ENCODE data around the gene TTC7B.

TTC7B gene

DNA sequence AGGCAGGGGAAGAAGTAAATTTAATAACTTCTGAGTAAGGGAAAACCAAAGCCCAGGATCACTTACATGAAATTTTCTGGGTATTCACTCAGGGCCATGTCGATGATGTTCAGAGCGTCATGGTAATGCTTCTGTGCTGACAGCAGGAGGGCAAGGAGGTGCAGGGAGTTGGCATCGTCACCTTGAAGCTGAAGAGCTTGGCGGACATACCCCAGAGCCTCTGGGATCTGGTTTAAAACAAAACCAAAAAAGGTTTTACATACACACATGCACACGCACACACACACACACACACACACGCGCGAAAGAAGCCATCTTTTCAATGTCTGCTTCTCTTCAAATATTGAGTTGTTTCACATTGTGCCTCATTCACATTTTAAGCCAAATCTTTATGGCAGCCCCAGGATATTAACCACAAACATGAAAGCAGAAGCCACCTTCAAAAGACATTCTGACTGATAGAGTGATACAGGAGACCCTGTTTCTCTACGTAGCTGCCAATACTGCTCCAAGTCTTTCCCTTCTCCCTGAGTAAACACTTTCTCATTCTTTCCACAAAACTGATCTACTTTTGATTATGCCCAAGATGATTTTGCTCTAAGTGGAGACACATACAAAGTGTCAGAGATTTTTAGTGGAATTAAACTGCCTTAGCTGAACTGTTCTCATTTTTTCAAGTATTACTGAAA is 172.1 kb downstream of the TTC7B start:
- H3K4me3 ChIP-seq = no peak overlapping the region
- H3K27ac ChIP-seq = no peak overlapping the region

DNA sequence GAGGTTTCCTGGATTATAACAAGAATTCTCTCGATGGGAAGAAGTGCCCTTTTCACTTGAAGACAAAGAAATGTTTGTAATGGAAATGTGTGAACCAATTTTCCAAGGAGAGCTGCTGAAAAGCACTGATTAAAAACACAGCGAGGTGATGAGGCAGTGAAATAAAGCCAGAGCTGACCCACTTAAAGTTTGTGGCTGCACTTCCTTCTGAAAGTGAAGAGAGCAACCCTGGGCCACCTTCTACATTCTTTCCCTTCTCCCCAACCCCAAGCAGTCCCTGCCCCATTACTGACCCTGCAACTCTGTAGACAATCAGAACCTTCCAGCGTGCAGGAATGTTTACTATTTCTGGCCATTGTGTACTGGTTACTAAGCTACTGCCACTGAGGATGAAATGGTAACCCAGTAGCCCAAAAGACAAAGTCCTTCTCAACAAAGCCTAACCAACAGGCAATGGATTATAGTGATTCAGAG is 173.9 kb downstream of the TTC7B start:
- Histone ChIP-seq H3K27ac (no peak overlapping the region), H3K4me3 (no peak overlapping the region)

DNA sequence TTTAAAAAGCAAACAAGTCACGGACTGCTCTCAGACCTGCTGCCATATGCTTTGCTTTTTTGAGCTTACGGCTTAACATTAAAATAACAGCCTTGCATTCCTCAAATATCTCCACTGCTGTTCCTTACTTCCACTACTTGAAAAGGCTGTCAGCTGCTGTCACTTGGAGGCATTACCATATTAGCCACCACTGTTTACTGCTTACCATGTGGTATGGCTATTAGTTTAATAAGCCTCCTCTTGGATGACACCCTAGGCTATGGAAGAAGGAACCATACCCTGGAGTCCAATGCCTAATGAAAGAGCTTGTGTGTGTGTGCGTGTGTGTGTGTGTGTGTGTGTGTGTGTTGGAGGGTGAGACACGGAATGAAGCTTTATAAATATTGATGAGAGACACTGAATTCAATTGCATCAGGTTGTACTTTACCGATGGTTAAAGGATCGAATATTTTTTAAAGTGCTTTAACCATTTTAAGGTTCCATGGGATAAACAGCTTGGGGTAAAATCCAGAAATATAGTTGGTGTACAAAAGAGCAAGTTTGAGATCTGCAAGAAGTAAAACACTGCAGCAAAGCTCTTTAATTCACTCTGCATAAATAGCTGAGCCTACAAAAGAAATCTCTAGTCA is 174.5 kb downstream of the TTC7B start:
- no peak overlapping the region for H3K4me3 ChIP-seq
- H3K27ac ChIP-seq = no peak overlapping the region

DNA sequence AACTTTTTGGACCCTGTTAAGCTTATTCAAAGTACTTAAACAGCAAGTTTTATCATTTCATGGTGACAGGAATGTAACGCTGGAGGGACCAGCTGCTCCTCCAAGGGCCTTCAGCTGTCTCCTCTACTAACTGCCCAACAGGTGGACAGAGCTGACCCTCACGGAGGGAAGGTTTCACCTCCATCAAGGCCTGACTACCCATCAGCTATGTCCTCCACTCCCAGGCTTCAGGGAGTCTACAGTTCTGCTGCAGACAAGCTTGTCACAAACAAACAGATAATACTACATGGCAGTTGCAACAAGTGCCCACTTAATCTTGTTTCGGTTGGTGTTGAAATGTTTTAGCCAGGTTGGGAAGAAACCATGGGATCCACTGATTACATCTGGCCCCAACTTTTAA is 175.1 kb downstream of the TTC7B start:
- Histone ChIP-seq H3K27ac (no peak overlapping the region), H3K4me3 (no peak overlapping the region)

DNA sequence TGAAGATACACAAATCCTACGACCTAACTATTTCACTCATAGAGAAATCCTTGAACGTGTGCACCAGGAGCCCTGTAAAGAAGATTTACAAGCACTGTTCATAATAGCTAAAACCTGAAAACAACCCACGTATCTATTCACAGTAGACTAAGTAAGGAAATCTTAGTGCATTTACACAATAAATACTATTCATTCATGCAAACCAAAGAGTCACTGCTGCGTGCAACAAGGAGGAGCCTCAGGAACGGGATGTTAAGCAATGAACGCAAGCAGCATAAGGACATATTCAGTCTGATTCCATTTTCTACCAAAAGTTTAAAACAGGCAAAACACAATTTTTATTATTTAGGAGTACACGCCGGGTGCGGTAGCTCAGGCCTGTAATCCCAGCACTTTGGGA is 176.6 kb downstream of the TTC7B start:
- H3K4me3 ChIP-seq = no peak overlapping the region

DNA sequence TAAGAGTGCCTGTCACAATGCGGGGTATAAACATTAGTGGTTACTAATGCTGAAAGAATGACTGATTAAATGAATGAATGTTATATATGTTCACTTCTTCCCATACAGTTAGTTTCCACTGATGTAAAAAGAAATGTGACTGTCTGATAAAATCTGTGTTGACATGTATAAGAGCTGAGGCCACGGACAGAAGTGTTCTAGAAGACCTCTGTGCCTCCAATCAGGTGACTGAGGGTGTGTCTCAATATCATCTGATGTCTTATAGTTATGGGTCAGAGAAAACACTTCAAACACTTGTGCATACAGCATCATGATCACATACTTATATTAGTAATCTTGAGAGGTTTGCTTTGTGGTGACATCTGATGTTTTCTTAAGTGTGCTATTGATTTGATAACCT is 183.4 kb downstream of the TTC7B start:
- H3K27ac ChIP-seq = no peak overlapping the region
- H3K4me3 ChIP-seq = no peak overlapping the region

More for the DNA sequence above, 176.6 kb downstream of the TTC7B start:
- no peak overlapping the region for H3K27ac ChIP-seq

DNA sequence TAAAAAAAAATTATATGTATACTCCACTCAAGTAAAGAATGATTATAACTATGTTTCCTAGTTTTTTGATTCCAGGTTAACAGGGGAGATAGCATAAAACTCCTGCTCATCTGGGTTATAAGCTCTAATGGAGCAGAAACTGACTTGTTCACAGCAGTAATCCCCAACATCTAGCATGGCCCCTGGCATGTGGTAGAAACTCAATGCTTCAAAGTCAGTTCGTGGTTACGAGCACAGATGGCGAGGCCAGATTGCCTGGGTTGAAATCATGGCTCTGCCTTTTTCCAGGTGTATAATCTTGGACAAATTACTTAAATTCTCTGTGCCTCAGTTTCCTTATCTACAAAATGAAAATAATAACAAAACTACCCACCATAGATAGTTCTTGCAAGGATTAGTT is 183.8 kb downstream of the TTC7B start:
- Histone ChIP-seq H3K27ac (no peak overlapping the region), H3K4me3 (no peak overlapping the region)

DNA sequence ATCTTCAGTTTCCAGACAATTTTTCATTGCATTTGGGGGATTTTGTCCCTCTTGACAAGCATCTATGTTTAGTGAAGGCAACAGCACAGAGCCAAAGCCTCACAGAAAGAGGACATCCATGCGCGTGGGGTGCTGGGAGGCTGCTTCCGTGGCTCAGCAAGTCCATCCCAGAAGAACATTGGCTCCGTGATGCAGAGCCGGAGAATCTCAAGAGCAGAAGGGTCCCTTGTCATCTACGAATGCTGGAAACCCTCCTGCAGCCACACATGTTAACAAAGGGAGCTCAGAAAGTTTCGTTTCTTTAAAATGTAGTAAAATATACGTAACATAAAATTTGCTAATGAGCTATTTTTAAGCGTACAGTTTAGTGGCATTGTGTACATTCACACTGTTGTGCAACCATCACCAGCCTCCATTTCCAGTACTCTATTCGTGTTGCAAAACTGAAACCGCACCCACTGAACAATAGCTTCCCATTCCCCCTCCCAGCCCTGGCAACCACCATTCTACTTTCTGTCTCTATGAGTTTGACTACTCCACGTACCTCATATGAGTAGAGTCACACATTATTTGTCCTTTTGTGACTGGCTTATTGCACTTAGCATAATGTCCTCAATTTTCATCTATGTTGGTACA is 185.9 kb downstream of the TTC7B start:
- H3K4me3 ChIP-seq = no peak overlapping the region

DNA sequence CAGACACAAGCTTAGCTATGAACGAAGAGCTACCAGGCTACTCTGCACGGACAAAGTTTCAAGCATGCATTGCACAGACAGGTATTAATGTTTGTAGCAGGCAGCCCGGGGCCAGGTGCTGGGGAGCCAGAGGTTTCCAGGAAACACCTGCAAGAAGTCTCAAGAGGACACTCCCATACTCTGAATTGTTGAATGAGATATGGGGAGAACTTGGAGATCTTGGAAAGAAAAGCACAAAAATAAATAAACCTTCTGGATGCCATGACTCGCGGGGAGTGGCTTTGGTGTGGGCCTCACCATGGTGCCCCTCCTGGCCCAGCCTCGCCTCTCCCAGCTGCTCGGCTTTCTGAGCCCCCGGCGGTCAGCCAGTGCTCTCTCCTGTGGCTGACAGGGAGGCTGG is 186.8 kb downstream of the TTC7B start:
- H3K27ac ChIP-seq = peak overlapping the region in 9 of 21 experiments; percentile 14 to 80 (median 64)
- H3K4me3 ChIP-seq = no peak overlapping the region

More for the DNA sequence above, 185.9 kb downstream of the TTC7B start:
- peak overlapping the region in 9 of 21 experiments; percentile 14 to 80 (median 64) for H3K27ac ChIP-seq

DNA sequence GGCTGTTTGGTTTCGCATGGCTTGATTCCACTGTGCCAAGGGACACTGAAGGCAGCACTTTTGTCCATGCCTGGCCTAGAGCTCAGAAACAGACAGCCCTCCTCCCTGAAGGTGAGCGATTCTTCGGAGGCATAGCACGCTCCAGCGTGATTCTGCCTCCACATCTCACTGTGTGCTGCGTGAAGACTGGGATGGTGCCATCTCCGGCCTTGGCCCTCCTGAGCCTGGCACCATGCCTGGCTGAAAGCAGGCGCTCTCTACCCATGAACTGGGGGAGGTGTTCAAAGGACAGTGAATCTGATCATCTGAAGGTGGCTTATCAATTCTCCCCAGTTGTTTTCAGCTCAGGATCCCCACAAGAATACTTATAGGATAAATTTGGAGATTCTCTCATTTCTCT is 187.4 kb downstream of the TTC7B start:
- no peak overlapping the region for H3K4me3 ChIP-seq
- peak overlapping the region in 4 of 21 experiments; percentile 29 to 80 (median 56) for H3K27ac ChIP-seq

DNA sequence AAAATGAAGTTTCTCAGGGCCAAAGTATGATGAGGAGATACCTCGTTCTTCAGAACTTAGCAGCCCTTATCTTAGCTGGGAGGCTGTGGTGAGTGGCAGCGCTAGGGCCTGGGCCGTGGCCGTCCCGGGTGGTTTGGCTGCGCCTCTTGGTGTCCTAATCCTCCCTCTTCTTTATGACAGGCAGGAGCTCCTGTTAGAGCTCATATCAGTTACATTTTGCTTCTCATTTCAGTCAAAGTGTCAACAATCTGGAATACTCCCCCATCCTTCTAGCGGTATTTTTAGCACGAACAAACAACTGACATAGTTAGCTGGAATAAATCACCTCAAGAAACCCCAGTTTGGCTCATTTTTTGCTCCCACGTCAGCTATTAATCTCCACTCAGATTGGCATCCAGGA is 188.8 kb downstream of the TTC7B start:
- H3K4me3 ChIP-seq = no peak overlapping the region
- H3K27ac ChIP-seq = no peak overlapping the region

DNA sequence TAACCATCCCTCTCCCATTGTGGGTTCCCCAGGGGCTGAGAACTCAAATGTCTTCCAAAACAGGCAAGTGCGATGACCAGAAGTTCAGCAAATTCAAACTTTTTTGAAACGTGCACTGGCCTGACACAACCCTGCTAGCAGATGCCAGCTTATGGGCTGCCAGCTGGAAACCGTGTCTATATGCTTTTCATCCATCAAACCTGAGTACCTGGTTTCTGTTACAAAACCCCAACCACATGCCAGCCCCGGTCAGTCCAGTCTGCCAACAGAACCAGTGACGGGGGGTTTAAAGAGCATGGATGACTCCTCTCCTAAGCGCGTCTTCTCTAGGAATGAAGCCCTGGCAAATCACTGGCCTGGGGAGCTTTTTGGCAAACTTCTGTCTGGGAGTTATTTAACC is 189.7 kb downstream of the TTC7B start:
- no peak overlapping the region for H3K4me3 ChIP-seq
- H3K27ac ChIP-seq = peak overlapping the region in 1 of 21 experiments; percentile 25

DNA sequence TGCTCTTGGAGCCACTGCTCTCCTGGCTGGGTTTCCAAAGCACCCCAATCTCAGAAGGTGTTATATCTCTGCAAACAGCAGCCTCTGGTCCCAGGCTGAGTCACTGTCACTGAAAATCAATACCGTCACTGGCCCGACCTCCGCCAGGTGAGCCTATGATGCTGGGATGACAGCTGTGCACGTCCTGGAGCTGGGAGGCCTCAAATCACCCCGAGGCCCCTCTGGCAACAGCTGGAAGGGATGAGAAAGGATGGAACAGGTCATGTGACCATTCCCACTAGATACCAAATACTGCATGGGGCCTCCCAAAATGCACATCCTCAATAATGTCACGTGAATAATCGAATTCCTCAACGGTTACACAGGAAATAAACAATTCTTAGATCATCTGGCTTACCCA is 190.8 kb downstream of the TTC7B start:
- Histone ChIP-seq H3K4me3 (no peak overlapping the region), H3K27ac (no peak overlapping the region)

DNA sequence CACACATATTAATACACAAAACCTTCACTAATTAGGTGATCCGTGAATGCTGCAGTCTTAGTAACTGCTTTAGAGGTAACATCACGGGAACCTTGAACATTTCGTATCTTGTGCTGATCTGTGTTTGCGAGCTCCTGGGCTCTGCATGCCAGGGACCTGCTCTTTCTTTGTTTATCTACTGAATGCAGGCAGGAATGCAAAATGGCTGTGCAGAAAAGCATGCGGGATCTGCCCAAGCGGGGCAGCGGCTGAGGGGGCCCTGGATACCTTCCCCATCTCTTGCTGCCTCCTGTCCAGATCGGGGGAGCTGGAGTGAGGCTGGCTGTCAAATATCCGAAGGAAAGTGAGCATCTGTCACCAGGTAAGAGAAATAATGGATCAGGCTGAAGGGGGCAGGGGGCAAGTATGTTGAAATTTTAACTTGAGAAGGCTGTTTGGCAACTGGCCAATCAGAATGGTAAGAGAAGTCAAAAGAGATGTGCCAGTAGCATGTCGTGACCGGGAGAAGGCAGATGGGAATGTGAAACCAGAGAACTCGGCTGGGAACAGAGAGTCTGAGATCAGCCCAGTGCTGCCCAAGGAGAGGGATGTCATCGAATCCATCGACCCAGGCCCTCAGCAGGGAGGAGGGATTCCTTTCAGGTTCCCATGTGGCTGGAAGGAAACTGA is 191.4 kb downstream of the TTC7B start:
- Histone ChIP-seq H3K4me3 (no peak overlapping the region), H3K27ac (peak overlapping the region in 2 of 21 experiments; percentile 32 to 49)

DNA sequence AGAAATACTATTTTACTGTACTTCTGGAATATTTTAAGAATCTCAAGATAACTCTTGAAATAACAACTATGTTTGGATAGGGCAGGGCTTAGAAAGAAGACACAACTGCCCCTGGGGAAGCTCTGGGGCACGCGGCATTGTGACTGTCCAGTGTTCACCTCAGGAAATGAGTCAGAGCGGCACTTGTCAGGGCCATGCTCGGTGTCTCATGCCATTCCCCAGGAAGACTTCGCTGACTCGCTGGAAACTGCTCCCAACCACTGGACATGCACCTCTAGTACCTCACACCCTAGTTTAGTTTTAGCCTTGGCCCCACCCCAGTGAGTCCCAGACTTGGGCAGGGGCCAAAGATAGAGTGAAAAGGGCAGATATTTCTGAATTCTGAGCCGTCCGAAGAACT is 192.0 kb downstream of the TTC7B start:
- H3K4me3 ChIP-seq = no peak overlapping the region
- peak overlapping the region in 2 of 21 experiments; percentile 32 to 49 for H3K27ac ChIP-seq

DNA sequence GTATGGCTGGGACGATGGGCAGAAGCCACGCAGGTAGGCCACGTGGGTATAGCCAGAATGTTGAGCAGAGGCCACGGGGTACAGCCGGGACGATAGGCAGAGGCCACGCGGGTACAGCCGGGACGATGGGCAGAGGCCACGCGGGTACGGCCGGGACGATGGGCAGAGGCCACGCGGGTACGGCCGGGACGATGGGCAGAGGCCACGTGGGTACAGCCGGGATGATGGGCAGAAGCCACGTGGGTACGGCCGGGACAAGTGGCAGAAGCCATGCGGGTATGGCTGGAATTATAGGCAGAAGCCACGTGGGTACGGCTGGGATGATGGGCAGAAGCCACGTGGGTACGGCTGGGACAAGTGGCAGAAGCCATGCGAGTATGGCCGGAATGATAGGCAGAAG is 195.0 kb downstream of the TTC7B start:
- H3K4me3 ChIP-seq = no peak overlapping the region
- H3K27ac ChIP-seq = no peak overlapping the region

DNA sequence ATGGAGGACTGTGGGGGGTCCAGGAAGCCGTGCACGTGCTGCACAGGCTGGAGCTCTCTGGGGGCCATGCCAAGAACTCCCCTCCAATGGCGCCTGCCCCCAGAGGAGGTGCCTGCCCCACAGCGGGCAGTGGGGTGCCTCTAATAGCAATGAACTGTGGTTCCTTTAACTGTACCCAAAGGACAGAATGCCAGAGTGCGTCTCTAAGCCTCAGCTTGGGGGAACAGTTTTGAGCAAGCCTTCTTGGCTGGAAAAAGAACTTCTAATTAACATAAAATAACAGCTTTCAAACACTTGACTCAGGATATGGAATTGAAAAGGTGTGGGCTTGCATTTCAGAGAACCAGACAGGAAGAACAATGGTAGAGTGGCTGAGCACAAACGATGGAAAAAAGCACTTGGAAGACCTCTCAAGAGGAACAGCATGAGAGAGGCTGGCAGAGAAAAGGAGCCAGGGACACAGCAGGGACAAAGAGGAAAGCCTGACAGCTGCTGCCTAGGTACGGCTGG is 195.6 kb downstream of the TTC7B start:
- no peak overlapping the region for H3K4me3 ChIP-seq
- peak overlapping the region in 1 of 21 experiments; percentile 14 for H3K27ac ChIP-seq

DNA sequence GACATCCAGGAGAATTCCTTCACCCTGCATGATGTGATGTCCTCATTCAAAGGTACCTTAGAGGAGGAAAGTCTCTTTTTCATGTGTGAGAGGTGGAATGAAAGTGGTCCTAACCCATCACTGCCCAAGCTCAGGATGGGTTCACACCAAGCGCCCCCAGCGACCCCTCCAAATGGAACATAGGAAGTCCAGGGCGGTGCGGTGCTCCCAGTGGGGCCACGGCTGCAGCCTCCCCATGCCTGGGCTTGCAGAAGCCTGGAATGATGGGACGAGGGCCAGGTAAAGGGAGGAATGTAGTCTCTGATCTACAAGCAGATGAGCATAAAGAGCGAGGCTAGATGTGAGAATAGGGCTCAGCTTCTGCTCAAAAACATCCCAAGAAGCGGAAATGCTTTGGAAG is 196.3 kb downstream of the TTC7B start:
- no peak overlapping the region for H3K27ac ChIP-seq
- H3K4me3 ChIP-seq = no peak overlapping the region

DNA sequence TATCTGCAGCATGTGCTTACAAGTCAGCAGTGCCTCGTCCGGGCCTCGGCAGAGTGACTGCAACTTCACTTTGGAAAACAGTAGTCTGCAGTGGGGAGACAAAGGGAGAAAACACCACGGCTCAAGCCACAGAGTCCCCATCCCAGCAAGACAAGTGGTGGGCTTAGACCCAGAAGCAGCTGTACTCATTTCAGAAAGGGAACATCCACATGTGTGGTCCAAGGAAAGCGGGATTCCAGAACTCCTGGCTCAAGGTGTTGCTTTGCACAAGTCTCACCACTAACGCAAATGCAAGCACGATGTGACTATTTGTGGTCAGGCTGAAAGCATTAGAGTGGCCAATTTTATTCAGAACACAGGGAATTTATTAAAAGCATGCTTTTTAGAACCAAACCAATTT is 198.3 kb downstream of the TTC7B start:
- Histone ChIP-seq H3K4me3 (no peak overlapping the region), H3K27ac (no peak overlapping the region)

DNA sequence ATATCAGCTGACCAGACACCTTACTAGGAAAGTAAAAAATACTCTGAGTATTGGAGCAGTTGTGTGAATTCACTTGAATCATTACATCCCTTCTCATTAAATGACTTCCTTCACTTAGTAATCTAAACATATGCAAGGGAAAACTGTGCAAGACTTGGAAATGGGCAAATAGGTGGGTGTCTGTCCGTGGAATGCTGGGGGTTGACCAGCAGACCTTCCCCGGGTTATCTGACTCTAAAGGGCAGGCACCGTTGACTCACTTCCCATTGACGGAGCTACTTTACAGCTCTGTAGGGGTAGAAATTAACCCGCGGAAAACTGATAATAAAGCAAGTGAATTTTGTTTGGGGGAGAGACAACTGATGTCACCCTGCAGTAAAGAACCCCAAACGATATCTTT is 199.3 kb downstream of the TTC7B start:
- peak overlapping the region in 1 of 21 experiments; percentile 29 for H3K27ac ChIP-seq
- no peak overlapping the region for H3K4me3 ChIP-seq
